Skeletal muscle tissue (tissue), 4 donors: ENCODE measurements around the gene ATP5F1B. TPM values are rescaled to one million over a fixed set of nuclear protein-coding genes. Genes with fewer than 3 reads are reported as not detected.

Experiments
- H3K27ac ChIP-seq: one replicate; pipeline ENCODE4 v1.7.0; 2013; ENCODE audit warnings: mild to moderate bottlenecking, low read depth, low read length, inconsistent platforms
- H3K27me3 ChIP-seq, 3 donors: one replicate each; pipeline ENCODE4 v1.7.0; 2013; ENCODE audit warnings: low read length in 3 of 3; ENCODE audit not compliant: control insufficient read depth in 3 of 3, insufficient read depth in 3 of 3
- H3K36me3 ChIP-seq, 3 donors: one replicate each; pipeline ENCODE4 v1.7.0; 2013; ENCODE audit warnings: low read length in 3 of 3; ENCODE audit not compliant: control insufficient read depth in 3 of 3, insufficient read depth in 3 of 3
- H3K4me1 ChIP-seq, 3 donors: one replicate each; pipeline ENCODE4 v1.7.0; 2013; ENCODE audit warnings: low read length in 3 of 3, mild to moderate bottlenecking in 3 of 3; ENCODE audit not compliant: control insufficient read depth in 3 of 3, insufficient read depth in 3 of 3
- H3K4me3 ChIP-seq, 3 donors: one replicate each; pipeline ENCODE4 v1.7.0; 2013; ENCODE audit warnings: low read length in 3 of 3
- H3K9ac ChIP-seq, 3 donors: one replicate each; pipeline ENCODE4 v1.7.0; 2013; ENCODE audit warnings: low read length in 3 of 3, mild to moderate bottlenecking in 3 of 3, moderate library complexity in 2 of 3, low read depth in 1 of 3
- H3K9me3 ChIP-seq, 3 donors: one replicate each; pipeline ENCODE4 v1.7.0; 2013; ENCODE audit warnings: low read length in 3 of 3; ENCODE audit not compliant: control insufficient read depth in 3 of 3
- total RNA-seq: library from RNA; depleted of rRNA; stranded (reverse); fragments of >200 nt; gene quantifications from one replicate; pipeline ENCODE4 v1.2.3, GENCODE V29; 2014
- donor health status: Osteomylitis.

Gene ATP5F1B
- total RNA-seq, 1 donor from 2014 or later = 580 TPM

GRCh38 chr12:56677680-56678079 lies 31.9 kb upstream of the ATP5F1B start:
- peaks cover 15 to 18% (median 16%) of the 10 kb centered on the region in 3 donors for H3K4me1 ChIP-seq
- H3K9me3 ChIP-seq = no peaks in the 10 kb centered on the region
- H3K36me3 ChIP-seq = peaks cover 0 to 6% (median 6%) of the 10 kb centered on the region in 3 donors
- no peak overlapping the region for H3K27ac ChIP-seq
- no peak overlapping the region for H3K4me3 ChIP-seq
- H3K9ac ChIP-seq = no peak overlapping the region
- no peaks in the 10 kb centered on the region for H3K27me3 ChIP-seq

GRCh38 chr12:56676851-56677580 lies 31.2 kb upstream of the ATP5F1B start:
- Histone ChIP-seq H3K9ac (no peak overlapping the region), H3K9me3 (no peaks in the 10 kb centered on the region), H3K27me3 (no peaks in the 10 kb centered on the region), H3K27ac (no peak overlapping the region), H3K4me1 (peaks cover 11 to 14% (median 14%) of the 10 kb centered on the region in 3 donors), H3K36me3 (peaks cover 3 to 11% (median 9%) of the 10 kb centered on the region in 3 donors), H3K4me3 (no peak overlapping the region)

- Histone ChIP-seq H3K9me3 (no peaks in the 10 kb centered on the region), H3K27ac (no peak overlapping the region), H3K36me3 (peaks cover 27 to 42% (median 38%) of the 10 kb centered on the region in 3 donors), H3K4me3 (no peak overlapping the region), H3K27me3 (no peaks in the 10 kb centered on the region), H3K9ac (no peak overlapping the region), H3K4me1 (peaks cover 0 to 4% (median 3%) of the 10 kb centered on the region in 3 donors)
These were observed 25.8 kb upstream of the ATP5F1B start for GRCh38 chr12:56671608-56672007.

- peaks cover 0 to 4% (median 0%) of the 10 kb centered on the region in 3 donors for H3K4me1 ChIP-seq
- H3K27me3 ChIP-seq = no peaks in the 10 kb centered on the region
- H3K36me3 ChIP-seq = peaks cover 29 to 49% (median 44%) of the 10 kb centered on the region in 3 donors
- no peak overlapping the region for H3K27ac ChIP-seq
- H3K9ac ChIP-seq = no peak overlapping the region
- no peak overlapping the region for H3K4me3 ChIP-seq
- H3K9me3 ChIP-seq = no peaks in the 10 kb centered on the region
These were observed 25.1 kb upstream of the ATP5F1B start for GRCh38 chr12:56670836-56671235.

GRCh38 chr12:56668197-56668457 lies 22.3 kb upstream of the ATP5F1B start:
- Histone ChIP-seq H3K36me3 (peaks cover 40 to 64% (median 58%) of the 10 kb centered on the region in 3 donors), H3K4me3 (no peak overlapping the region), H3K4me1 (peaks cover 0 to 2% (median 0%) of the 10 kb centered on the region in 3 donors), H3K27ac (no peak overlapping the region), H3K9ac (no peak overlapping the region), H3K9me3 (no peaks in the 10 kb centered on the region), H3K27me3 (no peaks in the 10 kb centered on the region)

- Histone ChIP-seq H3K27me3 (no peaks in the 10 kb centered on the region), H3K4me1 (no peaks in the 10 kb centered on the region), H3K36me3 (peaks cover 19 to 29% (median 26%) of the 10 kb centered on the region in 3 donors), H3K9me3 (no peaks in the 10 kb centered on the region), H3K9ac (no peak overlapping the region), H3K27ac (no peak overlapping the region), H3K4me3 (no peak overlapping the region)
These were observed 16.3 kb upstream of the ATP5F1B start for GRCh38 chr12:56661979-56662638.

GRCh38 chr12:56661560-56661959 lies 15.8 kb upstream of the ATP5F1B start:
- Histone ChIP-seq H3K4me1 (no peaks in the 10 kb centered on the region), H3K27ac (no peak overlapping the region), H3K4me3 (no peak overlapping the region), H3K36me3 (peaks cover 17 to 24% (median 22%) of the 10 kb centered on the region in 3 donors), H3K9ac (no peak overlapping the region), H3K9me3 (no peaks in the 10 kb centered on the region), H3K27me3 (no peaks in the 10 kb centered on the region)

GRCh38 chr12:56658921-56659320 lies 13.1 kb upstream of the ATP5F1B start:
- Histone ChIP-seq H3K27me3 (no peaks in the 10 kb centered on the region), H3K27ac (no peak overlapping the region), H3K9me3 (no peaks in the 10 kb centered on the region), H3K9ac (no peak overlapping the region), H3K36me3 (peaks cover under 1 to 10% (median 5%) of the 10 kb centered on the region in 3 donors), H3K4me1 (no peaks in the 10 kb centered on the region), H3K4me3 (no peak overlapping the region)

- no peak overlapping the region for H3K9ac ChIP-seq
- H3K36me3 ChIP-seq = peaks cover 0 to 3% (median 0%) of the 10 kb centered on the region in 3 donors
- H3K4me3 ChIP-seq = no peak overlapping the region
- no peaks in the 10 kb centered on the region for H3K27me3 ChIP-seq
- no peak overlapping the region for H3K27ac ChIP-seq
- peaks cover 0 to 2% (median 0%) of the 10 kb centered on the region in 3 donors for H3K9me3 ChIP-seq
- no peaks in the 10 kb centered on the region for H3K4me1 ChIP-seq
These were observed 11.9 kb upstream of the ATP5F1B start for GRCh38 chr12:56657416-56658379.
